SK-N-SH treated with all-trans-retinoic acid at 6 μM for 48 hours (cell line): ENCODE data around the gene STAT2.

Source experiments
- GLIS3 ChIP-seq: fragments of 250-450 bp; sonication (Bioruptor Pico); IDR thresholded peaks from 2 replicates; pipeline ENCODE4 v1.5.0; 2020; ENCODE audit warnings: mild to moderate bottlenecking, moderate library complexity
- OSR1 ChIP-seq: fragments of 250-450 bp; sonication (Bioruptor Pico); IDR thresholded peaks from 2 replicates; pipeline ENCODE4 v1.8.0; 2022; ENCODE audit warnings: moderate library complexity, mild to moderate bottlenecking, inconsistent platforms
- POU6F1 ChIP-seq: fragments of 250-450 bp; sonication (Bioruptor Pico); IDR thresholded peaks from 2 replicates; pipeline ENCODE4 v1.8.0; 2021; ENCODE audit warnings: low read depth, mild to moderate bottlenecking, moderate library complexity, borderline replicate concordance
- PPARA ChIP-seq: fragments of 250-450 bp; sonication (Bioruptor Pico); IDR thresholded peaks from 2 replicates; pipeline ENCODE4 v1.5.0; 2020; ENCODE audit warnings: mild to moderate bottlenecking, borderline replicate concordance
- RARB ChIP-seq: fragments of 250-450 bp; sonication (Bioruptor Pico); IDR thresholded peaks from 2 replicates; pipeline ENCODE4 v1.8.0; 2021; ENCODE audit warnings: mild to moderate bottlenecking, moderate library complexity
- TOX ChIP-seq: fragments of 250-450 bp; sonication (Bioruptor Pico); IDR thresholded peaks from 2 replicates; pipeline ENCODE4 v1.8.0; 2021; ENCODE audit warnings: mild to moderate bottlenecking, moderate library complexity, borderline replicate concordance
- ZC3H10 ChIP-seq: fragments of 250-450 bp; sonication (Bioruptor Pico); IDR thresholded peaks from 2 replicates; pipeline ENCODE4 v1.5.1; 2021; ENCODE audit warnings: mild to moderate bottlenecking, moderate library complexity
- ZFP30 ChIP-seq: fragments of 450-650 bp; formaldehyde crosslinking; IDR thresholded peaks from 2 replicates; pipeline ENCODE4 v1.5.0; 2022; ENCODE audit warnings: mild to moderate bottlenecking, moderate library complexity
- ZNF70 ChIP-seq: fragments of 450-650 bp; formaldehyde crosslinking; IDR thresholded peaks from 2 replicates; pipeline ENCODE4 v1.5.0; 2020; ENCODE audit warnings: mild to moderate bottlenecking, moderate library complexity

- no peak for TF ChIP-seq TOX
- no peak for TF ChIP-seq PPARA (CRISPR knock-in tag)
- no peak for TF ChIP-seq ZFP30 (CRISPR knock-in tag)
- TF ChIP-seq POU6F1 (CRISPR knock-in tag) = no peak
- TF ChIP-seq ZC3H10 (CRISPR knock-in tag) = no peak
- no peak for TF ChIP-seq GLIS3 (CRISPR knock-in tag)
- TF ChIP-seq ZNF70 (CRISPR knock-in tag) = no peak
- TF ChIP-seq OSR1 (CRISPR knock-in tag) = no peak
- no peak for TF ChIP-seq RARB
Measured at GRCh38 chr12:56366948-56367347, 7.0 kb upstream of the STAT2 start.
